Breast epithelium (tissue), 3 donors: ENCODE data around the gene CYP21A2.

ENCODE experiments used
- POLR2A ChIP-seq: fragments of 450-650 bp; IDR thresholded peaks from one replicate; pipeline ENCODE4 v1.6.1; 2016; ENCODE audit warnings: antibody characterized with exemption, mild to moderate bottlenecking, moderate library complexity
- POLR2AphosphoS5 ChIP-seq, 3 donors: sonication (generic); formaldehyde crosslinking; IDR thresholded peaks; one replicate each; pipeline ENCODE4 v1.6.1; 2017; ENCODE audit warnings: antibody characterized with exemption in 3 of 3
- TF ChIP-seq, protein P1 (sequence below), 3 donors: fragments of 450-650 bp; IDR thresholded peaks; one replicate each; pipeline ENCODE4 v1.5.1; 2016 to 2017; ENCODE audit warnings: antibody characterized with exemption in 3 of 3, mild to moderate bottlenecking in 3 of 3, moderate library complexity in 3 of 3

- TF ChIP-seq, protein P1, sequence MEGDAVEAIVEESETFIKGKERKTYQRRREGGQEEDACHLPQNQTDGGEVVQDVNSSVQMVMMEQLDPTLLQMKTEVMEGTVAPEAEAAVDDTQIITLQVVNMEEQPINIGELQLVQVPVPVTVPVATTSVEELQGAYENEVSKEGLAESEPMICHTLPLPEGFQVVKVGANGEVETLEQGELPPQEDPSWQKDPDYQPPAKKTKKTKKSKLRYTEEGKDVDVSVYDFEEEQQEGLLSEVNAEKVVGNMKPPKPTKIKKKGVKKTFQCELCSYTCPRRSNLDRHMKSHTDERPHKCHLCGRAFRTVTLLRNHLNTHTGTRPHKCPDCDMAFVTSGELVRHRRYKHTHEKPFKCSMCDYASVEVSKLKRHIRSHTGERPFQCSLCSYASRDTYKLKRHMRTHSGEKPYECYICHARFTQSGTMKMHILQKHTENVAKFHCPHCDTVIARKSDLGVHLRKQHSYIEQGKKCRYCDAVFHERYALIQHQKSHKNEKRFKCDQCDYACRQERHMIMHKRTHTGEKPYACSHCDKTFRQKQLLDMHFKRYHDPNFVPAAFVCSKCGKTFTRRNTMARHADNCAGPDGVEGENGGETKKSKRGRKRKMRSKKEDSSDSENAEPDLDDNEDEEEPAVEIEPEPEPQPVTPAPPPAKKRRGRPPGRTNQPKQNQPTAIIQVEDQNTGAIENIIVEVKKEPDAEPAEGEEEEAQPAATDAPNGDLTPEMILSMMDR (IDR thresholded peaks at IDR 0.05), result no peak
- TF ChIP-seq POLR2A (no peak), POLR2AphosphoS5 (IDR thresholded peaks at IDR 0.05) (no peak)
These were observed 7.7 kb downstream of the CYP21A2 start for GRCh38 chr6:32045811-32046449.
